ENCODE measurements around the gene EVI5L.
"Not testable (repeated sequence)": the region's sequence is repeated elsewhere in the genome, so short reads cannot be mapped to it uniquely, and the experiment has no call there.

EVI5L gene

GRCh38 chr19:7845390-7846154 is 15.6 kb downstream of the EVI5L start:
- no peak for DNase-seq (ENCODE audit: low read depth in 1 of 2, low spot score in 1 of 2)

- no peak for DNase-seq (ENCODE audit: low read depth in 1 of 2, low spot score in 1 of 2)
Observed at GRCh38 chr19:7846155-7846646, 16.2 kb downstream of the EVI5L start.

GRCh38 chr19:7847664-7848063 is 17.6 kb downstream of the EVI5L start:
- DNase-seq (ENCODE audit: low read depth in 1 of 2, low spot score in 1 of 2), result no peak

DNA sequence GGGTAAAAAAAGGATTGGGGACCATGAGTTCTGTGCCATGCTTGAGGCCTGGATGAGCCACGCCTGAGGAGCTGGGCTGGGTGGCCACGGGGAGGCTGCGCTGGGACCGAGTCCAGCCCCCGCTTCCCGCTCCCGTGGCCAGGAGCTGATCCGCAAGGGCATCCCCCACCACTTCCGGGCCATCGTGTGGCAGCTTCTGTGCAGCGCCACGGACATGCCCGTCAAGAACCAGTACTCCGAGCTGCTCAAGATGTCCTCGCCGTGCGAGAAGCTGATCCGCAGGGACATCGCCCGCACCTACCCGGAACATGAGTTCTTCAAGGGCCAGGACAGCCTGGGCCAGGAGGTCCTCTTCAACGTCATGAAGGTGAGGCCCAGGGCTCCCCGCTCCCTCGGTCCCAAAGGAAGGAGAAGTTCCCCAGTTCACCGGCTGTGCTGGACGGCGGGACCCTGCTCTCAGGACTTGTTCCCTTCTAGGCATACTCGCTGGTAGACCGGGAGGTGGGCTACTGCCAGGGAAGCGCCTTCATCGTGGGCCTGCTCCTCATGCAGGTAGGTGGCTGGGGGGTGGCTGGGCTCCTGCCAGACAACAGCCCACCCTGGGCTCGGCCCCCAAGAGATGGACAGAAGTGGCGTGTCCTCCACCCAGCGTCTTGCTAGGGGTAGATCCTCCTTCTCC is 18.9 kb downstream of the EVI5L start:
- no peak for DNase-seq (ENCODE audit: low read depth in 1 of 2, low spot score in 1 of 2)

- DNase-seq (ENCODE audit: low read depth in 1 of 2, low spot score in 1 of 2), result no peak
Observed at GRCh38 chr19:7849631-7849999, 19.6 kb downstream of the EVI5L start.

DNA sequence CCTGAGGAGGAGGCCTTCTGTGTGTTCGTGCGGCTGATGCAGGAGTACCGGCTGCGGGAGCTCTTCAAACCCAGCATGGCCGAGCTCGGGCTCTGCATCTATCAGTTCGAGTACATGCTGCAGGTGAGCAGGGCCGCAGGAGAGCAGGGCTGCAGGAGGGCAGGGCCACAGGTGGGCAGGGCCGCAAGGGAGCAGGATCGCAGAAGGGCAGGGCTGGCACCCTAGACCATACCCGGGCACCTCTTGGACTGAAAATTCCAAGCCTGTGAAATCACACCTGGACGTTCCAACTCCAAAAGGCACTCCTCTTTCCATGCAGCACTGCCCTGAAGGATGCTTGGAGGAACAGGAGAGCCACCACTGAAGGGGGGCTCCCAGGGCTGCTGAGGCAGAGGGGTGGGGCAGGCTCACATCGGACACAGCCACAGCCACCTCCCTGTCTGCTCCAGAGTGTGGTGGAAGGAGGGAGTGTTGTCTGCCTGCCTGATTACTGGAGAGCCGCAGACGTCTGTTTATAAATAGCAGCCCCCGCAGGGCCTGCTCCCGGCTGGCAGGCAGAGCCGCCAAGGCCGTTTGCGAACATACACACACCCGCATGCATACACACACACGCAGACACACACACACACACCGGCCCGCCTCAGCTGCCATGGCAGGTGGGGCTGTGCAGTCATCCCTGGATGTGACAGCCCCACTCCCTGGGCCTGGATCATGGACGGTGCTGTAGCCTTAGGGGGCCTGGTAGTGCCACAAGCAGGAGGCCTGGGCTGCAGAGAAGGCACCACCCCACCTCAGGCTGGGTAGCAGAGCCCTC is 20.2 kb downstream of the EVI5L start:
- no peak for DNase-seq (ENCODE audit: low read depth in 1 of 2, low spot score in 1 of 2)

- DNase-seq (ENCODE audit: low read depth in 1 of 2, low spot score in 1 of 2), result no peak
Observed at GRCh38 chr19:7850945-7851622, 21.1 kb downstream of the EVI5L start.

DNA sequence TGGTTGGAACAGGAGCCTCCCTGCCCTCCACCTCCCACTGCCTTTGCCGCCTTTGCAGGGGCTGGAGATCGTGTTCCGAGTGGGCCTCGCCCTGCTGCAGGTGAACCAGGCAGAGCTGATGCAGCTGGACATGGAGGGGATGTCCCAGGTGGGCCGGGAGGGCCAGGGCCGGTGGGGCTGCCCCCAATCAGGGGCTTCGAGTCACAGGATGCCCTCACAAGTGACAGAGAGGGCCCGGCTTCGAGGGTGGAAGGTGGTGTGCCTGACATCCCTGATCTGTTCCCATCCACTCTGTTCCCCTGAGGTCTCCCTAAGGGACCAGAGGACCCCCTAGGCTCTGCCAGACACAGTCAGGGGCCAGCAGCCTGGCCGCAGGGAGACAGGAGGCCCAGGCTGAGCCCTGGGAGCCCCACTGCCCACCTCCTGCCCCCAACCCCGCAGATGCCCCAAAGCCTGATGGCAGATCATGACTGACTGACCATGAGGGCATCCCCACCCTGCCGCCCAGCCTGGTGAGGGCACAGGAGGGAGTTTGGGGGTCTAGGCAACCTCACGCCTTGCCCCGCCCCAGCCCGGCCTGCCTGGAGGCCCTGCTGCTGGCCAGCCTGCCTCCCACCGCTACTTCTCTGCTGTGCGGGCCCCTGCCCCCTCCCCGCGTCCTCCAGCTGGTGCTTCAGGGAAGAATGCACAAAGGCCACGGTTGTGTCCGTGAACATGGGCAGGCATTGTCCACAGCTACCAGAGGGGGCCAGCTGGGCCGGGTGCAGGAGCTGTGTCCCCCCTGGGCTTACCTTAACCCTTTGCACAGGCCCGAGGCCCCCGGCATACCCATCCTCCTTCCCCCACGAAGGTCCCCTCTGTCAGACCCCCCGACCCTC is 21.8 kb downstream of the EVI5L start:
- DNase-seq (ENCODE audit: low read depth in 1 of 2, low spot score in 1 of 2), result no peak

DNA sequence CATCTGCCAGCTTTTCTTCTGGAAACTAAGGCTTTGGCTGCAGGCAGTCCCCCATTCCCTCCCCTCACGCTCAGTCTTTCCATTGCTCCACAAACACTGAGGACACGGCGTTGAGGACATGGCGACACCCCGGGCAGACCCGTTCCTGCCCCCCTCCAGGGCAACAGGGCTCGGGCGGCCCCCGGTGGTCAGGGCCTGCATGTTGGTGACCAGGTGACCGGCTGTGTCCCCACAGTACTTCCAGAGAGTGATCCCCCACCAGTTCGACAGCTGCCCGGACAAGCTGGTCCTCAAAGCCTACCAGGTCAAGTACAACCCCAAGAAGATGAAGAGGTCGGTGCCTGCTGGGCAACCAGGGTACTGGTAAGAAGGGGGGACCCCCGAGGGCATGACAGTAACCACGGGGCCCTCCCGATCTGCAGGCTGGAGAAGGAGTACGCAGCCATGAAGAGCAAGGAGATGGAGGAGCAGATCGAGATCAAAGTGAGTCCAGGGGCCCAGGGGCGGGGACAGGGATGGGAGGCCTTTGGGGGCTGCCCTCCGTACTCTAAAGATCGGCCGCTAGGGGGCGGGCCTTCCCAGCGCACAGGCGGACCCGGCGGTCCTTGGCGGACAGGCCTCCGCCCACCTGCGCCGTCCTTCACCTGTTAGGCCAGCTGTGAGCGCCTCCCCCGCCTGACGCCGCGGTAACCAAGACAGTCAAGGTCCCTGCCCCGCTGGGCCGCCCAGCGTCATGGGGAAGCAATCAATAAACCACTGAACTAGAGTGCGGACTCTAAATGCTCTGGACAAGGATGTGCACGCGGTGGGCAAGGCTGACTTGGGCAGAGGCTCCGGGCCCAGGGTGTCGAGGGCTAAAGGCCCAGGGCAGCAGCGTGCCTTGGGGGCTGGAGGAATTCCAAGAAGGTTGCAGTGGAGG is 23.1 kb downstream of the EVI5L start:
- DNase-seq (ENCODE audit: low read depth in 1 of 2, low spot score in 1 of 2), result peak; percentile 40 to 41

GRCh38 chr19:7853770-7854128 is 23.7 kb downstream of the EVI5L start:
- no peak for DNase-seq (ENCODE audit: low read depth in 1 of 2, low spot score in 1 of 2)

DNA sequence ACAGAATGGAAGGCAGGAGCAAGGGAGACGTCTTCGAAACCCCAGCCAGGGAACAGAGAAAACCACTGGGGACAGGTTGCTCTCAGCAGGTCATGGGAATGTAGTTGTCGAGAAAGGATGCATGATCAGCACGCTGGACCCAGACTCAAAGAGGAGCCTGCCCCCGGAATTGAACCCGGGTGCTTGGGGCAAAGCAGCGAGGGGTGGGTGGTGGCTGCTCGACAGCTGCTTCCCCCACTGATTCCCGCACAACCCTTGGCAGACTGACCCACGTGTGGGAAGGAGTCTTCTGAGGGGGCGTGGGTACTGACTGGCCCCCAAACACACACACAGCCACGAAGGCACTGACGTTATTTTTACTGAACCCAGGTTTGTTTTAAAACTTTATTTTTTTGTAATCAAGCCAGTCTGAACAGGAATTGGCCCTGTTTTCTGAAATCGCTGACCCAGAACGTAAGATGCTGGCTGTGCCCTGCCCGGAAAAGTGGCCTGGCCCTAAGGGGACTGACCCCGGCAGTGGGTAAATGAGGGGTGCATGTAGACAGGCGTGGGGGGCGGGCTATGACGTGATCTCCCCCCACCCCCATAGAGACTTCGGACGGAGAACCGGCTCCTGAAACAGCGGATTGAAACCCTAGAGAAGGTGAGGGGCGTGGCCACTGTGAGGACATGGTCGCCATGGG is 25.5 kb downstream of the EVI5L start:
- DNase-seq (ENCODE audit: low read depth in 1 of 2, low spot score in 1 of 2), result no peak

GRCh38 chr19:7856109-7856591 is 26.1 kb downstream of the EVI5L start:
- no peak for DNase-seq (ENCODE audit: low read depth in 1 of 2, low spot score in 1 of 2)

- DNase-seq (ENCODE audit: low read depth in 1 of 2, low spot score in 1 of 2), result no peak
Observed at GRCh38 chr19:7856679-7857663, 27.0 kb downstream of the EVI5L start.

- no peak for DNase-seq (ENCODE audit: low read depth in 1 of 2, low spot score in 1 of 2)
Observed at GRCh38 chr19:7857727-7858108, 27.7 kb downstream of the EVI5L start.

DNA sequence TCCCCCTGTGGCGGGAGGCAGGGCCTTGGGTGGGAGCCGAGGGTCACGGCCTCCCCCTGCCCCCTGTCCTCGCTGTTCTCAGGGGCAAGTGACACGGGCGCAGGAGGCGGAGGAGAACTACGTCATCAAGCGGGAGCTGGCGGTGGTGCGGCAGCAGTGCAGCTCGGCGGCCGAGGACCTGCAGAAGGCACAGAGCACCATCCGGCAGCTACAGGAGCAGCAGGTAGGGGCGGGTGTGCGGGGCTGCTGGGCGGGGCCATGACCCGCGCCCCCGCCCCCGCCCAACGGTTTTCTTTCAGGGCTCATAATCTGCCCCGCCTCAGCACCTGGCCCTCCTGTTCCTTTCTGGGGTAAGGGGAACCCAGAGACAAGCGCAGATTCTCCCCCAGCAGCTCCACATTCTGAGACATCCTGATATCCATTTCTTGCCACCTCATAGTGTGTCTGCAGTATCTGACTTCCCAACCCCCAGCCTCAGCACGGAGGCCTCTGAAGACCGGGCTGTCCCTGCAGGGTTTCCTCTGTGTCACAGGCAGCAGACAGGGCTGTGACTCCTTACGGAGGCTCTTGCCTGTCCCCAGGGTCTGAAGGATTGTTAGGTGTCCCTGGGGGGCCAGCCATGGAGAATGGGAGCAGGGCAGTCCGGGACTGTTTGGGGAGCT is 28.2 kb downstream of the EVI5L start:
- DNase-seq (ENCODE audit: low read depth in 1 of 2, low spot score in 1 of 2), result no peak

- not testable (repeated sequence) for DNase-seq (ENCODE audit: low read depth in 1 of 2, low spot score in 1 of 2)
Observed at GRCh38 chr19:7859087-7859486, 29.1 kb downstream of the EVI5L start.

All from activated CD4-positive, alpha-beta T cell treated with anti-CD3 and anti-CD28 coated beads, Interleukin-2, amount 50 U/mL, for 24 hours (primary cell).